ENCODE measurements around the gene MIEF2. TPM values are rescaled to one million over a fixed set of nuclear protein-coding genes. Genes with fewer than 3 reads are reported as not detected.
"Not testable (repeated sequence)": the region's sequence is repeated elsewhere in the genome, so short reads cannot be mapped to it uniquely, and the experiment has no call there.

The MIEF2 gene
- total and polyA plus RNA-seq, 3 donors from 2014 or later: 7.5 to 29.4 (median 28.5) TPM

DNA sequence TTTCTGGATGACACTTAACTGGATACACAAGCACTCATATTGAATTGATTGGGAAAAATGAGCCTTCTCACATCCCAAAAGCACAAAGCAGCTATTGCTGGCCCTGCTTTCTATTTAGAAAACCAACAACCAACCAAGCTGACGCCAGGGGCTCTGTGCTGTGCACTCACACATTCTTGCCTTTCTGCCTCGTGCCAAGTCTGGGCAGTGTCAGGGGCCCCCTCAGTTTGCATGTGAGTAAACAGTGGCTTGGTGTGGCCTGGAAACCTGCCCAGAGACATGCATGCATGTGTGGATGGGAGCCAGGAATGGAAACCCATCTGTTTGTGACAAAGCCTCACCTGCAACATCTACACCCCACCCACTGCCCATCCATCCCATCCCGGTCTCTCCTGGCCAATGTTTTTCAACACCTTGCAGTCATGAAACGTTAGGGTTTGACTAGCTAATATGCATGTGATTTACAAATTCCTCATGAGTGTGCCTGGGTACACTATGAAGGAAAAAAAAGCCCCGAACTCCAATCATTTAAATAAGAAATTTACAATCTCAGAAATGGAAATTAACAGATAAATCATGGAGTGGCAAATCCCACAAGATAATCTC, 20.4 kb downstream of the MIEF2 start:
- intact Hi-C loops (cut with DNase I; ENCODE audit: low total_unique reads): loop anchor here (10.0 kb wide), 1 partner anchor 84 kb away; the partner anchor contains the start of gene SHMT1
- TF ChIP-seq, protein P1, sequence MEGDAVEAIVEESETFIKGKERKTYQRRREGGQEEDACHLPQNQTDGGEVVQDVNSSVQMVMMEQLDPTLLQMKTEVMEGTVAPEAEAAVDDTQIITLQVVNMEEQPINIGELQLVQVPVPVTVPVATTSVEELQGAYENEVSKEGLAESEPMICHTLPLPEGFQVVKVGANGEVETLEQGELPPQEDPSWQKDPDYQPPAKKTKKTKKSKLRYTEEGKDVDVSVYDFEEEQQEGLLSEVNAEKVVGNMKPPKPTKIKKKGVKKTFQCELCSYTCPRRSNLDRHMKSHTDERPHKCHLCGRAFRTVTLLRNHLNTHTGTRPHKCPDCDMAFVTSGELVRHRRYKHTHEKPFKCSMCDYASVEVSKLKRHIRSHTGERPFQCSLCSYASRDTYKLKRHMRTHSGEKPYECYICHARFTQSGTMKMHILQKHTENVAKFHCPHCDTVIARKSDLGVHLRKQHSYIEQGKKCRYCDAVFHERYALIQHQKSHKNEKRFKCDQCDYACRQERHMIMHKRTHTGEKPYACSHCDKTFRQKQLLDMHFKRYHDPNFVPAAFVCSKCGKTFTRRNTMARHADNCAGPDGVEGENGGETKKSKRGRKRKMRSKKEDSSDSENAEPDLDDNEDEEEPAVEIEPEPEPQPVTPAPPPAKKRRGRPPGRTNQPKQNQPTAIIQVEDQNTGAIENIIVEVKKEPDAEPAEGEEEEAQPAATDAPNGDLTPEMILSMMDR (IDR thresholded peaks at IDR 0.05): no peak
- TF ChIP-seq POLR2A (IDR thresholded peaks at IDR 0.05): no peak

DNA sequence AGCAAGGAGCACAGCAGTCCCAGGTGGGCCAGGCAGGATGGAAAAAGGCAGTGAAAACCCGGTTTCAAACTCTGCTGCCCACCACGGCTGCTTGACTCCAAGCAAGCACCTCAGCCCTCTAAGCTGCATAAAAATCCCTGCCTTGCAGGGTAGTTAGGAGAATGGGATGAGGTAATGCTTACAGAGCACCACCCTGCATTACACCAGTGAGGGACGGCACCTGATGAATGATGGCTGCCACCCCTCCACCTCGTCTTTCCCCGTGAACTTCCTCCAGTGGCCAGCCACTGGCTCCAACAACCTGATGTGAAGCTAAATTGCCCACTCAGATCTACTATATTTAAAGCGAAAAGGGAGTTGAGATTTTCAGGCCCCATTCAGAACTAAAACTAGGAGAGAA, 21.3 kb downstream of the MIEF2 start:
- no peaks in the 10 kb centered on the region for H3K4me1 ChIP-seq
- 92 to 94% methylated on average over 6 of the region's 6 CpGs for WGBS, 2 donors
- DNase-seq: no peak
- H3K4me3 ChIP-seq: no peak overlapping the region
- no peak overlapping the region for H3K27ac ChIP-seq
- H3K27me3 ChIP-seq: no peaks in the 10 kb centered on the region
- no peak for TF ChIP-seq POLR2A (IDR thresholded peaks at IDR 0.05)
- TF ChIP-seq, protein P1 (IDR thresholded peaks at IDR 0.05): no peak
- no peaks in the 10 kb centered on the region for H3K9me3 ChIP-seq
- no peaks in the 10 kb centered on the region for H3K36me3 ChIP-seq (ENCODE audit: low read depth, missing control alignments)
- intact Hi-C loops (cut with DNase I; ENCODE audit: low total_unique reads): loop anchor here (10.0 kb wide), 1 partner anchor 83 kb away; the partner anchor contains the start of gene SHMT1

More for the DNA sequence above, 20.4 kb downstream of the MIEF2 start:
- Histone ChIP-seq H3K4me1 (no peaks in the 10 kb centered on the region), H3K4me3 (no peak overlapping the region), H3K36me3 (ENCODE audit: low read depth, missing control alignments) (no peaks in the 10 kb centered on the region), H3K9me3 (no peaks in the 10 kb centered on the region), H3K27me3 (no peaks in the 10 kb centered on the region), H3K27ac (no peak overlapping the region)
- WGBS, 2 donors: 77 to 80% methylated on average over 5 of the region's 5 CpGs
- DNase-seq: no peak

DNA sequence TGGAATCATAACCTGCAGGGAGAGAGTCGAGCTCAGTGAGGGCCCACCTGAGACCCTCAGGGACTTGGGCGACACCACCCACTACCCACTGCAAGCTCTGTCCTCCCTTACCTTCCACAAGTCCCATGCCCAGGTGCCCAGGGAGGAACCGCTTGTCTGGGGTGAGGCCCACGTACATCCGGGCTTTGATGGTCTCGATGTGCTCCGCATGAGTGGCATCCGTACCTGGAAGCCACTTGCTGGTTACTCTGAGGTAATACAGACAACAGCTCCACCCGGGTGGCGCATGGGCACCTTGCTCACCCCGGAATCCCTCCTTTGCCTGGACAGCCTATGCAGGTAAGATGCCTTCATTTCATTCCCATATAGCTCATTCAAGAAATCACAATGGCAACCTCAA, 24.8 kb downstream of the MIEF2 start:
- no peak for TF ChIP-seq POLR2A (IDR thresholded peaks at IDR 0.05)
- TF ChIP-seq, protein P1 (IDR thresholded peaks at IDR 0.05): no peak
- intact Hi-C loops (cut with DNase I; ENCODE audit: low total_unique reads): loop anchor here (10.0 kb wide), 1 partner anchor 80 kb away; the partner anchor contains the start of gene SHMT1
- H3K27me3 ChIP-seq: no peaks in the 10 kb centered on the region
- no peak overlapping the region for H3K4me3 ChIP-seq
- no peak overlapping the region for H3K27ac ChIP-seq
- no peaks in the 10 kb centered on the region for H3K4me1 ChIP-seq
- no peak for DNase-seq
- 91 to 97% methylated on average over 6 to 7 of the region's 11 CpGs for WGBS, 2 donors
- no peaks in the 10 kb centered on the region for H3K36me3 ChIP-seq (ENCODE audit: low read depth, missing control alignments)
- no peaks in the 10 kb centered on the region for H3K9me3 ChIP-seq

DNA sequence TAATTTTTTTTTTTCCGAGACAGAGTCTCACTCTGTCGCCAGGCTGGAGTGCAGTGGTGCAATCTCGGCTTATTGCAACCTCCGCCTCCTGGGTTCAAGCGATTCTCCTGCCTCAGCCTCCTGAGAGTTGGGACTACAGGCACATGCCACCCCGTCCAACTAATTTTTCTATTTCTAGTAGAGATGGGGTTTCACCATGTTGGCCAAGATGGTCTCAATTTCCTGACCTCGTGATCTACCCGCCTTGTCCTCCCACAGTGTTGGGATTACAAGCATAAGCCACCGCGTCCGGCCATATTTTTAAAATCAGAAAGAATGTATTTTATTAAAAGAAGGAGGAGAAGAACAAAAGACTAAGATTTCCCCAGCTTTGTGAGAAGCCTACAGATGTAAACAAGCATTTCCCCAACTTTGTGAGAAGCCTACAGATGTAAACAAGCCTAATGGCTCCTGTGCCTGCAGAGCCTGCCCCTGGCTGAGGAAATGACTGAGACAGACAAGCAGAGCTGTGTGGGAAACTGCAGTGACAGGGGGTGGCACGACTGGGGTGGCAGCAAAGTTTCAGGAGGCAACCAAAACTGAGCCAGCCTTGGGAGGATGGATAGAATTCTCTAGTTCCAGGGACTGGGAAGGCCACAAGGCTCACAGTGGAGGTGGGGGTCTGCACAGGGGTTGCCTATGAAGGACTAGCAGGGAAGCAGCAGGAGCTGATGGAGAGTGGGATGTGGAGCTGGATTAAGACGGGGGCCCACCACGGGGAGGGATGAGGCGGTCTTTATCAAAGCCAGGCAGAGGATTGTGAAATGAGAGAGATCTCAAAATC, 31.5 kb downstream of the MIEF2 start:
- H3K36me3 ChIP-seq (ENCODE audit: low read depth, missing control alignments): no peaks in the 10 kb centered on the region
- no peak overlapping the region for H3K4me3 ChIP-seq
- DNase-seq: no peak
- intact Hi-C loops (cut with DNase I; ENCODE audit: low total_unique reads): no loop called here
- TF ChIP-seq POLR2A (IDR thresholded peaks at IDR 0.05): no peak
- TF ChIP-seq, protein P1 (IDR thresholded peaks at IDR 0.05): no peak
- H3K4me1 ChIP-seq: no peaks in the 10 kb centered on the region
- 92 to 94% methylated on average over 15 of the region's 15 CpGs for WGBS, 2 donors
- no peaks in the 10 kb centered on the region for H3K27me3 ChIP-seq
- H3K27ac ChIP-seq: no peak overlapping the region
- no peaks in the 10 kb centered on the region for H3K9me3 ChIP-seq

DNA sequence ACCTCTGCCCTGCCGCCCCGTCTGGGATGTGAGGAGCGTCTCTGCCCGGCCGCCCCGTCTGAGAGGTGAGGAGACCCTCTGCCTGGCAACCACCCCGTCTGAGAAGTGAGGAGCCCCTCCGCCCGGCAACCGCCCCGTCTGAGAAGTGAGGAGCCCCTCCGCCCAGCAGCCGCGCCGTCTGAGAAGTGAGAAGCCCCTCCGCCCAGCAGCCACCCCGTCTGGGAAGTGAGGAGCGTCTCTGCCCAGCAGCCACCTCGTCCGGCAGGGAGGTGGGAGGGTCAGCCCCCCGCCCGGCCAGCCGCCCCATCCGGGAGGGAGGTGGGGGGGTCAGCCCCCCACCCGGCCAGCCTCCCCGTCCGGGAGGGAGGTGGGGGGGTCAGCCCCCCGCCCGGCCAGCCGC, 37.6 kb downstream of the MIEF2 start:
- H3K9me3 ChIP-seq; H3K4me1 ChIP-seq; H3K27ac ChIP-seq; DNase-seq; intact Hi-C loops (cut with DNase I; ENCODE audit: low total_unique reads); H3K36me3 ChIP-seq (ENCODE audit: low read depth, missing control alignments); H3K27me3 ChIP-seq; H3K4me3 ChIP-seq: not testable (repeated sequence)
- 76% methylated on average over 6 of the region's 30 CpGs; no CpG with 5 or more reads in 1 of the 2 donors for WGBS, 2 donors
